ENCODE data around the gene ZNF366. TPM values are rescaled to one million over a fixed set of nuclear protein-coding genes. Genes with fewer than 3 reads are reported as not detected.

The ZNF366 gene
- total RNA-seq, 1 experiment from 2014 or later, result not detected

DNA sequence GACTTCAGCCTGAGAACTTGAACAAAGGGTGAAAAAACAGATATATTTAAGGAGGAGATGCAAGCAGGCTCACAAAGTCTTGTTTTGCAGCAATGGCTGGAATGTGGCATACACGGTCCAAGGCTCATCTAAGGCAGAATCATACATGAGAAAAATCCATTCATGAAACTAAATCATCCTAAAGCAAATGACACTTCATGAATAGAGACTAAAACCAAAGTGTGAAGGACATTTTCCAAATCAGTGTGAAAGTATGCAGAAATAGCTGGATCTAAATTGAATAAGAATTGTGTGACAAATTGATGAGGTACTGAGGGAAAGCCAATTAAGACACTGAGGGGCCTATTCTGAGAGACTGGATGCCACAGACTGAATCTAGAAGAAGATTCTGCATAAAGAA is 27.3 kb downstream of the ZNF366 start:
- no peaks in the 10 kb centered on the region for H3K36me3 ChIP-seq (ENCODE audit: insufficient read depth, low read length)
- no peak overlapping the region for H2AFZ ChIP-seq (ENCODE audit: low read length)
- no peaks in the 10 kb centered on the region for H3K79me2 ChIP-seq (ENCODE audit: low read length)

DNA sequence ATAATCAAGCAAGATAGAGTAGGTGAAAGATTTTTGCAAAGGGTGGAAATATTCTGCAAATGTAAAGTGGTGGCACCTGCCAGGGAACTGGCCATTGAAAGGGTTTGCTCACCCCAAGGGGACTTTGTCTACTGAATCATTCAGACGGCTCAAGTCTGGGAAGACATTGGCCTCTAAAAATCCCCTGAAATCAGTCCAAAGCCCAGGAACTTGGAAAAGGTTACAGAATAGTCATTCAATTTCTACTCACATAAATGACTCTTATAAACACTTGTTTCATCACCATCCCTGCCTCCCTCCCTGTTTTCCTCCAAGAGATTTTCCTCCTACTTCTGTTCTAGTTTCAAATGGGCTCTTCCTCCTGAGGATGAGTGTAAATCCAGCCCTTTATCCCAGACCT is 28.5 kb downstream of the ZNF366 start:
- no peaks in the 10 kb centered on the region for H3K9me3 ChIP-seq (ENCODE audit: low read length)
- H3K9ac ChIP-seq (ENCODE audit: low read length), result no peak overlapping the region
- no peak overlapping the region for H2AFZ ChIP-seq (ENCODE audit: low read length)
- no peak overlapping the region for H3K4me2 ChIP-seq (ENCODE audit: low read depth, low read length, poor library complexity, severe bottlenecking)
- H3K36me3 ChIP-seq (ENCODE audit: insufficient read depth, low read length), result no peaks in the 10 kb centered on the region
- H3K79me2 ChIP-seq (ENCODE audit: low read length), result no peaks in the 10 kb centered on the region
- H4K20me1 ChIP-seq (ENCODE audit: insufficient read depth, low read depth, low read length), result no peaks in the 10 kb centered on the region
- H3K9me2 ChIP-seq (replicated peaks; ENCODE audit: insufficient read depth, low read length), result no peaks in the 10 kb centered on the region
- H3K27me3 ChIP-seq (ENCODE audit: low read length), result no peaks in the 10 kb centered on the region
- no peak overlapping the region for H3K27ac ChIP-seq (ENCODE audit: low read length)
- no peak overlapping the region for H3K4me3 ChIP-seq (ENCODE audit: low read length)
- H3K4me1 ChIP-seq (ENCODE audit: low read length), result no peaks in the 10 kb centered on the region
- no peak for DNase-seq

More for the DNA sequence above, 27.3 kb downstream of the ZNF366 start:
- Histone ChIP-seq H3K9me3 (ENCODE audit: low read length) (no peaks in the 10 kb centered on the region), H3K4me1 (ENCODE audit: low read length) (no peaks in the 10 kb centered on the region), H3K27me3 (ENCODE audit: low read length) (no peaks in the 10 kb centered on the region), H3K9me2 (replicated peaks; ENCODE audit: insufficient read depth, low read length) (no peaks in the 10 kb centered on the region), H3K4me2 (ENCODE audit: low read depth, low read length, poor library complexity, severe bottlenecking) (no peak overlapping the region), H3K9ac (ENCODE audit: low read length) (no peak overlapping the region), H4K20me1 (ENCODE audit: insufficient read depth, low read depth, low read length) (no peaks in the 10 kb centered on the region), H3K27ac (ENCODE audit: low read length) (no peak overlapping the region), H3K4me3 (ENCODE audit: low read length) (no peak overlapping the region)
- DNase-seq, result no peak

DNA sequence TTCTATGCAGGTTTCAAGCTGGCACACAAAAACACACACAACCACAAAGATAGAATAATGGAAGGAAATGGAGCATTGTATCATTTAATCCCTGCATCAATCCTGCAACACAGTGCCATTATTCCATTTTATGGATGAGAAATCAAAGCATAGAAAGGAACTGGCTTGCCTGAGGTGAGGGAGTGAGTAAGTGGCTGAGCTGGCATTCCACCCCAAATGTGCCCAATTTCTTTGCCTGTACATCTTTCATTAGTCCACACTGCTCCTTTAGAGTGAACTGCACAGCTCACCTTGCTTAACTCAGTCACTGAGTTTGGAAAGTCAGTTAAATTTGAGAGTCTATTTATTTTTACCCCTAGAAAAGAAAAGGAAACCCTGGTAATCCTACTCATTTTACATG is 28.9 kb downstream of the ZNF366 start:
- H3K4me3 ChIP-seq (ENCODE audit: low read length), result no peak overlapping the region
- no peak overlapping the region for H3K4me2 ChIP-seq (ENCODE audit: low read depth, low read length, poor library complexity, severe bottlenecking)
- H4K20me1 ChIP-seq (ENCODE audit: insufficient read depth, low read depth, low read length), result no peaks in the 10 kb centered on the region
- no peak for DNase-seq
- H3K4me1 ChIP-seq (ENCODE audit: low read length), result no peaks in the 10 kb centered on the region
- no peak overlapping the region for H3K9ac ChIP-seq (ENCODE audit: low read length)
- no peaks in the 10 kb centered on the region for H3K27me3 ChIP-seq (ENCODE audit: low read length)
- no peaks in the 10 kb centered on the region for H3K36me3 ChIP-seq (ENCODE audit: insufficient read depth, low read length)
- no peaks in the 10 kb centered on the region for H3K9me2 ChIP-seq (replicated peaks; ENCODE audit: insufficient read depth, low read length)
- no peak overlapping the region for H2AFZ ChIP-seq (ENCODE audit: low read length)
- H3K79me2 ChIP-seq (ENCODE audit: low read length), result no peaks in the 10 kb centered on the region
- H3K9me3 ChIP-seq (ENCODE audit: low read length), result no peaks in the 10 kb centered on the region
- H3K27ac ChIP-seq (ENCODE audit: low read length), result no peak overlapping the region

DNA sequence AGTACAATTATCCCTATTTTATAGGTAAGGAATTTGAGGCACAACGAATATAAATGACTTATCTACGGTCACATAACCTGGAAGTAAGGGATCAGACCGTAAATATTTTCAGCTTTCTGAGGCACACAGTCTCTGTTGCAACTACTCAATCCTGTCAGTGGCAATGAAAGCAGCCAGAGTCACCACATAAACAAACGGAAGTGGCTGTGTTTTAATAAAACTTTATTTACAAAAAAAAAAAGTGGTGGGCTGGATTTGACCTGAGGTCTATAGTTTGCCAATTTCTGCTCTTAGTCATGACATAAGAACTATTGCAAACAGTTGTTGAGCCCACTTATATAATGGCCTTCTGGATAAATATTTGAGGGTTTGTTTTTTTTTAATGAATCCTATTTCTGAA is 29.6 kb downstream of the ZNF366 start:
- Histone ChIP-seq H3K36me3 (ENCODE audit: insufficient read depth, low read length) (no peaks in the 10 kb centered on the region), H3K4me3 (ENCODE audit: low read length) (no peak overlapping the region), H3K27ac (ENCODE audit: low read length) (no peak overlapping the region), H3K4me2 (ENCODE audit: low read depth, low read length, poor library complexity, severe bottlenecking) (no peak overlapping the region), H3K79me2 (ENCODE audit: low read length) (no peaks in the 10 kb centered on the region), H3K9ac (ENCODE audit: low read length) (no peak overlapping the region), H3K4me1 (ENCODE audit: low read length) (no peaks in the 10 kb centered on the region), H3K27me3 (ENCODE audit: low read length) (no peaks in the 10 kb centered on the region), H3K9me3 (ENCODE audit: low read length) (no peaks in the 10 kb centered on the region), H4K20me1 (ENCODE audit: insufficient read depth, low read depth, low read length) (no peaks in the 10 kb centered on the region), H3K9me2 (replicated peaks; ENCODE audit: insufficient read depth, low read length) (no peaks in the 10 kb centered on the region), H2AFZ (ENCODE audit: low read length) (no peak overlapping the region)
- DNase-seq, result no peak

DNA sequence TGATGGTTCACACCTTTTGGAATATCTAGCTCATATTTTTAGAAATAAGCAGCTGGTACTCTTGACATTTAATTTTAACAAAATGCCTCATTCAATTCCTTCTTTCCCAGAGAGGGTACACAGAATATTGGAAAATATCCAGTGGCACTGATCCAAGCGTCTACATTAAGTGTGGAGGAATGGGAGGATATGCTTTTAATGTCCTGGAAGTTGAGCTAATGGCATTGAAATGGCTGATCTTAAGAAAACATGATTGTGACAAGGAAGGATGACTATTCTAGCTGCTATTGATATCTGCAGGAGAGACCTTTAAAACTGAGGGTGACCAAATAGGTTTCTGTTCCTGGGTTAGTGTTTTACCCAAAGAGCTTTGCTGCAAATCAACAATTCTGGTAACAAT is 30.0 kb downstream of the ZNF366 start:
- Histone ChIP-seq H3K9me3 (ENCODE audit: low read length) (no peaks in the 10 kb centered on the region), H3K4me3 (ENCODE audit: low read length) (no peak overlapping the region), H4K20me1 (ENCODE audit: insufficient read depth, low read depth, low read length) (no peaks in the 10 kb centered on the region), H3K27me3 (ENCODE audit: low read length) (no peaks in the 10 kb centered on the region), H3K9me2 (replicated peaks; ENCODE audit: insufficient read depth, low read length) (no peaks in the 10 kb centered on the region), H3K27ac (ENCODE audit: low read length) (no peak overlapping the region), H3K36me3 (ENCODE audit: insufficient read depth, low read length) (no peaks in the 10 kb centered on the region), H3K4me1 (ENCODE audit: low read length) (no peaks in the 10 kb centered on the region), H3K79me2 (ENCODE audit: low read length) (no peaks in the 10 kb centered on the region), H2AFZ (ENCODE audit: low read length) (no peak overlapping the region), H3K9ac (ENCODE audit: low read length) (no peak overlapping the region), H3K4me2 (ENCODE audit: low read depth, low read length, poor library complexity, severe bottlenecking) (no peak overlapping the region)
- no peak for DNase-seq

DNA sequence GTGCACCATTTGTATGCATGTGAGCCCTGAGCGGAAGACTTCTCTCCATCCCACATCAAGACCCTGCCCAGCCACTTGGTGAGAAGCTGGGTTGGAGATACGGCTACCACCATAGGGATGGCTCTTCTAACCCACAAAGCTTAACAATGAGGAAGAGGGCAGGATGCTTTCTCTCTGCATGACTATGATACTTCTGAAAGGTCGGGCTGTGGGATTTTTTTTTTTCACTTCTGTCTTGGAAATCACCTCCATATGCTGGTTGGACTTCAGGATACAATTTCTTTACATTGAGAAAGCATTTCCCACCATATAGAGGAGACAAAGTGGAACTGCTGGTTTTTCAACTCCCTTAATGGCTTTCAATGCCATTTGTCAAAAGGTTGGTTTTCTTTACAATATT is 30.5 kb downstream of the ZNF366 start:
- no peak overlapping the region for H3K9ac ChIP-seq (ENCODE audit: low read length)
- DNase-seq, result no peak
- H3K79me2 ChIP-seq (ENCODE audit: low read length), result no peaks in the 10 kb centered on the region
- no peaks in the 10 kb centered on the region for H3K36me3 ChIP-seq (ENCODE audit: insufficient read depth, low read length)
- H3K4me2 ChIP-seq (ENCODE audit: low read depth, low read length, poor library complexity, severe bottlenecking), result no peak overlapping the region
- H4K20me1 ChIP-seq (ENCODE audit: insufficient read depth, low read depth, low read length), result no peaks in the 10 kb centered on the region
- no peaks in the 10 kb centered on the region for H3K27me3 ChIP-seq (ENCODE audit: low read length)
- H3K9me3 ChIP-seq (ENCODE audit: low read length), result no peaks in the 10 kb centered on the region
- H3K4me1 ChIP-seq (ENCODE audit: low read length), result no peaks in the 10 kb centered on the region
- H3K4me3 ChIP-seq (ENCODE audit: low read length), result no peak overlapping the region
- H3K9me2 ChIP-seq (replicated peaks; ENCODE audit: insufficient read depth, low read length), result no peaks in the 10 kb centered on the region
- no peak overlapping the region for H2AFZ ChIP-seq (ENCODE audit: low read length)
- H3K27ac ChIP-seq (ENCODE audit: low read length), result no peak overlapping the region

DNA sequence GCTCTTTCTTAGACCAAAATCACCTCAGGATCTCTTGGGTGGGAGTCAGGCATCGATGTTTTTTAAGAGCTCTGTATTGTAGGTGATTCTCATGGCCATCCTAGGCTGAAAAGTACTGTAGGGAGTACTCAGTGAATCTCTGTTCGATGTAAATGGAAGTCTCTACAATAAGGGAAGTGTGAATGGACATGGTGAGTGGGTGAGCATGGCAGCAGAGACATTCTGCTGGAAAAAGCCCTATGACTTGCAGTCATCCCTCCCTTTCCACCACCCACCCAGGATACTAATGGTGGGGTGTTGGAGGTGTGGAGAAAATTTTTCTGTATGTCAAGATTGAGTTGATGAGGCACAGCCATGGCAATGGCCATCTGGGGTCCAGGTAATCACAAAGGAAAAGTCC is 30.9 kb downstream of the ZNF366 start:
- Histone ChIP-seq H3K27me3 (ENCODE audit: low read length) (no peaks in the 10 kb centered on the region), H3K4me3 (ENCODE audit: low read length) (no peak overlapping the region), H3K9me3 (ENCODE audit: low read length) (no peaks in the 10 kb centered on the region), H3K9ac (ENCODE audit: low read length) (no peak overlapping the region), H4K20me1 (ENCODE audit: insufficient read depth, low read depth, low read length) (no peaks in the 10 kb centered on the region), H3K4me2 (ENCODE audit: low read depth, low read length, poor library complexity, severe bottlenecking) (no peak overlapping the region), H2AFZ (ENCODE audit: low read length) (no peak overlapping the region), H3K27ac (ENCODE audit: low read length) (no peak overlapping the region), H3K4me1 (ENCODE audit: low read length) (no peaks in the 10 kb centered on the region), H3K9me2 (replicated peaks; ENCODE audit: insufficient read depth, low read length) (no peaks in the 10 kb centered on the region), H3K36me3 (ENCODE audit: insufficient read depth, low read length) (no peaks in the 10 kb centered on the region), H3K79me2 (ENCODE audit: low read length) (no peaks in the 10 kb centered on the region)
- DNase-seq, result no peak

DNA sequence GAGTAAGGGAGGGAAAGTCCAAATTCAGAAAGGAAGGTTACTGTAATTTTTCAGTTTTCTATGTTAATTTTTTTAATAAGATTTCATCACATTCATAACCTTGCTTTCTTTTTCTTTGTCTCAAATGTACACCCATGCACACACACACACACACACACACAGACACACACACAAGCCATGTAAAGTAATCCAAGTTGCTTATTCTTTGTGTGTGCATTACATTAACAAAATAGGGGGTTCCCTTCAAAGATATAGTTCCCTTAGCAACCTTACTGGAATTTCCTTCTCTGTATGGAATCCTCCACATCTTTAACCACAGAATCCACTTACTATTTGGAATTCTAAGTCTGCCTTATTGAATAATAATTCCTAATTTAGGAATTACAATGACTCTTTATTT is 32.7 kb downstream of the ZNF366 start:
- Histone ChIP-seq H3K4me2 (ENCODE audit: low read depth, low read length, poor library complexity, severe bottlenecking) (no peak overlapping the region), H3K36me3 (ENCODE audit: insufficient read depth, low read length) (no peaks in the 10 kb centered on the region), H3K9me3 (ENCODE audit: low read length) (no peaks in the 10 kb centered on the region), H3K27me3 (ENCODE audit: low read length) (no peaks in the 10 kb centered on the region), H3K4me1 (ENCODE audit: low read length) (no peaks in the 10 kb centered on the region), H3K27ac (ENCODE audit: low read length) (no peak overlapping the region), H3K9ac (ENCODE audit: low read length) (no peak overlapping the region), H3K9me2 (replicated peaks; ENCODE audit: insufficient read depth, low read length) (no peaks in the 10 kb centered on the region), H3K79me2 (ENCODE audit: low read length) (no peaks in the 10 kb centered on the region), H4K20me1 (ENCODE audit: insufficient read depth, low read depth, low read length) (no peaks in the 10 kb centered on the region), H3K4me3 (ENCODE audit: low read length) (no peak overlapping the region), H2AFZ (ENCODE audit: low read length) (no peak overlapping the region)
- DNase-seq, result no peak

DNA sequence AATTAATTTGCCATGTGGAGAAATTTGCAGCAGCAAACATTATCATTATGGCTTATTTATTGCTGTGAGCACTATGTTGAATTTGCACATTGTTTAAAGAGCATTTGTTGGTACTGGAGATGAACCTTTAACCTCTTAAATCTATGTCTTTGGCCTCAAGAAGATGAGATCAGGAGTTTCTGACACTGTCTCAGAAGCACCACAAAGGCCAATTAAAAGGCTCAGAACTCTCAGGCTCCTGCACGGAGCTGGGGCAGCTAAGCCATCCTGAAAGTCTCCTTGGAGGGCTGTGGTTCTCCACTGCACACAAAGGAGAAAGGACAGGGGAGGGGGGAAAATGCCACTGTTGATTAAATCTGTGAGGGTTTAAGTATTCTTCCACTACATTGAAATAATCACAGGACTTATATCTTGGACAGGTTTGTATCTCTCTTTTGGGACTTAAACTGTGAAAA is 33.1 kb downstream of the ZNF366 start:
- Histone ChIP-seq H3K79me2 (ENCODE audit: low read length) (no peaks in the 10 kb centered on the region), H3K9me3 (ENCODE audit: low read length) (no peaks in the 10 kb centered on the region), H3K27ac (ENCODE audit: low read length) (no peak overlapping the region), H3K36me3 (ENCODE audit: insufficient read depth, low read length) (no peaks in the 10 kb centered on the region), H3K4me1 (ENCODE audit: low read length) (no peaks in the 10 kb centered on the region), H3K4me3 (ENCODE audit: low read length) (no peak overlapping the region), H3K4me2 (ENCODE audit: low read depth, low read length, poor library complexity, severe bottlenecking) (no peak overlapping the region), H3K27me3 (ENCODE audit: low read length) (no peaks in the 10 kb centered on the region), H3K9ac (ENCODE audit: low read length) (no peak overlapping the region), H2AFZ (ENCODE audit: low read length) (no peak overlapping the region), H3K9me2 (replicated peaks; ENCODE audit: insufficient read depth, low read length) (no peaks in the 10 kb centered on the region), H4K20me1 (ENCODE audit: insufficient read depth, low read depth, low read length) (no peaks in the 10 kb centered on the region)
- DNase-seq, result no peak

Measured in Karpas-422 (cell line).